Peyer's patch (tissue), 4 donors: ENCODE data around the gene NRAP.

ENCODE experiments used
- POLR2A ChIP-seq, 2 donors: fragments of 450-650 bp; IDR thresholded peaks; one replicate each; pipeline ENCODE4 v1.5.1; 2017; ENCODE audit warnings: antibody characterized with exemption in 2 of 2, mild to moderate bottlenecking in 2 of 2, moderate library complexity in 2 of 2
- TF ChIP-seq, protein P1 (sequence below), 6 experiments: fragments of 450-650 bp in 4 of 6; fragments of 200-600 bp in 2 of 6; sonication (generic) in 1 of 6; IDR thresholded peaks; one replicate each; pipeline ENCODE4 v1.5.1; 2017 to 2019; ENCODE audit warnings: antibody characterized with exemption in 6 of 6, mild to moderate bottlenecking in 3 of 6, moderate library complexity in 1 of 6

DNA sequence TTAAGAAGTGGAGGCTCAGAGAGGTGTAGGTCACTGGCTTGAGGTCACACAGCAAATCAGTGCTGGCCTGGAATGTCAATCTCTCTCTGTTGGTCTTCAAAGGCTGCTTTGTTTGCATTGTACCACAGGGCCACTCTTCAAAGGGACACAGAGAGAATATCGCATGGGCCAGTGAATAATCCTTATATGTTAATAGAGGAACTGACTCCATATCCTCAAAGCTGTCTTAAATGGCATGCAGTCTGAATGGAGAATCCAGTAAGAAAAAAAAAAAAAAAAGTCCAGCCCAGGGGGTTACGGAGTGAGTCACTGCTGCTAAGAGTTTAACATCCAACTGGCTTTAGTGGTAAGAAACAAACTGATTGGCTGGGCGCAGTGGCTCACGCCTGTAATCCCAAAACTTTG lies 54.1 kb downstream of the NRAP start:
- TF ChIP-seq, protein P1, sequence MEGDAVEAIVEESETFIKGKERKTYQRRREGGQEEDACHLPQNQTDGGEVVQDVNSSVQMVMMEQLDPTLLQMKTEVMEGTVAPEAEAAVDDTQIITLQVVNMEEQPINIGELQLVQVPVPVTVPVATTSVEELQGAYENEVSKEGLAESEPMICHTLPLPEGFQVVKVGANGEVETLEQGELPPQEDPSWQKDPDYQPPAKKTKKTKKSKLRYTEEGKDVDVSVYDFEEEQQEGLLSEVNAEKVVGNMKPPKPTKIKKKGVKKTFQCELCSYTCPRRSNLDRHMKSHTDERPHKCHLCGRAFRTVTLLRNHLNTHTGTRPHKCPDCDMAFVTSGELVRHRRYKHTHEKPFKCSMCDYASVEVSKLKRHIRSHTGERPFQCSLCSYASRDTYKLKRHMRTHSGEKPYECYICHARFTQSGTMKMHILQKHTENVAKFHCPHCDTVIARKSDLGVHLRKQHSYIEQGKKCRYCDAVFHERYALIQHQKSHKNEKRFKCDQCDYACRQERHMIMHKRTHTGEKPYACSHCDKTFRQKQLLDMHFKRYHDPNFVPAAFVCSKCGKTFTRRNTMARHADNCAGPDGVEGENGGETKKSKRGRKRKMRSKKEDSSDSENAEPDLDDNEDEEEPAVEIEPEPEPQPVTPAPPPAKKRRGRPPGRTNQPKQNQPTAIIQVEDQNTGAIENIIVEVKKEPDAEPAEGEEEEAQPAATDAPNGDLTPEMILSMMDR (IDR thresholded peaks at IDR 0.05): no peak
- no peak for TF ChIP-seq POLR2A (IDR thresholded peaks at IDR 0.05)
